OCI-LY1 (cell line): ENCODE measurements around the gene MDC1.

Experiments used
- CTCF ChIP-seq: fragments of 200-600 bp; sonication (generic), shearing (Covaris generic); IDR thresholded peaks from 2 replicates; pipeline ENCODE4 v1.5.1; 2017; ENCODE audit warnings: mild to moderate bottlenecking, antibody characterized with exemption, low read length, moderate library complexity, mixed read lengths
- EZH2 ChIP-seq: fragments of 200-600 bp; sonication (generic), shearing (Covaris generic); IDR thresholded peaks from 2 replicates; pipeline ENCODE4 v1.8.0; 2017; ENCODE audit warnings: borderline replicate concordance, mixed run types, mild to moderate bottlenecking, antibody characterized with exemption, low read length, moderate library complexity, mixed read lengths

- no peak for TF ChIP-seq CTCF
- TF ChIP-seq EZH2: no peak
Observed at GRCh38 chr6:30747902-30748769, 31.1 kb upstream of the MDC1 start.
